ENCODE results near the gene RABGAP1L.

RABGAP1L gene

GRCh38 chr1:174743654-174744561, 584.6 kb downstream of the RABGAP1L start:
- FAIRE-seq, result peak; percentile 95

GRCh38 chr1:174744886-174745285, 585.6 kb downstream of the RABGAP1L start:
- DNase-seq (ENCODE audit: insufficient read length, low spot score) (no peak), FAIRE-seq (peak; percentile 32)
- no peak for TF ChIP-seq CTCF (IDR thresholded peaks at IDR 0.05; ENCODE audit: insufficient read depth, missing control alignments)

More at GRCh38 chr1:174743654-174744561, 584.6 kb downstream of the RABGAP1L start:
- peak; percentile 85 for TF ChIP-seq CTCF (IDR thresholded peaks at IDR 0.05; ENCODE audit: insufficient read depth, missing control alignments)
- DNase-seq (ENCODE audit: insufficient read length, low spot score), result no peak

GRCh38 chr1:174746024-174746808, 586.9 kb downstream of the RABGAP1L start:
- FAIRE-seq (peak; percentile 48), DNase-seq (ENCODE audit: insufficient read length, low spot score) (no peak)
- no peak for TF ChIP-seq CTCF (IDR thresholded peaks at IDR 0.05; ENCODE audit: insufficient read depth, missing control alignments)

GRCh38 chr1:174747613-174748012, 588.3 kb downstream of the RABGAP1L start:
- no peak for FAIRE-seq

GRCh38 chr1:174748586-174748985, 589.3 kb downstream of the RABGAP1L start:
- DNase-seq (ENCODE audit: insufficient read length, low spot score) (no peak), FAIRE-seq (no peak)
- no peak for TF ChIP-seq CTCF (IDR thresholded peaks at IDR 0.05; ENCODE audit: insufficient read depth, missing control alignments)

More at GRCh38 chr1:174747613-174748012, 588.3 kb downstream of the RABGAP1L start:
- no peak for DNase-seq (ENCODE audit: insufficient read length, low spot score)
- peak; percentile 32 for TF ChIP-seq CTCF (IDR thresholded peaks at IDR 0.05; ENCODE audit: insufficient read depth, missing control alignments)

GRCh38 chr1:174753131-174753530, 593.8 kb downstream of the RABGAP1L start:
- no peak for TF ChIP-seq CTCF (IDR thresholded peaks at IDR 0.05; ENCODE audit: insufficient read depth, missing control alignments)
- peak; percentile 86 for FAIRE-seq
- no peak for DNase-seq (ENCODE audit: insufficient read length, low spot score)
